HG03565 (cell line): ENCODE data around the gene VAV1.
"Not testable (repeated sequence)": the region's sequence is repeated elsewhere in the genome, so short reads cannot be mapped to it uniquely, and the experiment has no call there.

Source experiments
- ATAC-seq: cut with Tn5 transposase; IDR thresholded peaks from one replicate; pipeline ENCODE4 v1.9.1; 2021; ENCODE audit warnings: mild to moderate bottlenecking, moderate library complexity; ENCODE audit not compliant: unreplicated experiment

VAV1 gene

GRCh38 chr19:6811906-6812305, 39.4 kb downstream of the VAV1 start:
- ATAC-seq = no peak

DNA sequence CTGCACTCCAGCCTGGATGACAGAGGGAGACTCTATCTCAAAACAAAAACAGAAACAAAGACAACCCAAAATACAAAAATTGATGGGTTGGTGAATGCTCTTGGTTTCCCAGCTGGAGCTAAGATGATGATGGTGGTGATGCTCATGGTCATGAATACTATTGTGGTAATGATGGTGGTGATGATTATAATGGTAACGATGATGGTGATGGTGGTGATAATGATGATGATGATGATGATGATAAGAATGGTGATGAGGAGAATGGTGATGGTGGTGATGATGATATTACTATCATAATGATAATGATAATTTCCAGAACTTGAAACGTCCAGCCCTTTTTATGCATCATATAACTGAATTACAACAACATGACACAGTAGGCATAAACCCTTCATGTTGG, 40.1 kb downstream of the VAV1 start:
- no peak for ATAC-seq

DNA sequence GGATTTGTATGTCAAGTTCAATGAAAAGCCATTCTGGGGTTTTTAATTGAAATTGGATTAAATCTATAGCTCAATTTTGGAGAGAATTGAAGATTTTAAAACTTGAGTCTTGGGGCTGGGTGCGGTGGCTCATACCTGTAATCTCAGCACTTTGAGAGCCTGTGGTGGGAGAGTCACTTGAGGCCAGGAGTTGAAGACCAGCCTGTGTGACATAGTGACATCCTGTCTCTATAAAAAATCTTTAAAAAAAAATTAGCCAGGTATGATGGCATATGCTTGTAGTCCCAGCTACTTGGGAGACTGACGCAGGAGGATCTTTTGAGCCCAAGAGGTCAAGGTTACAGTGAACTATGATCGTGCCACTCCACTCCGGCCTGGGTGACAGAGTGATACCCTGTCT, 41.2 kb downstream of the VAV1 start:
- ATAC-seq = no peak

GRCh38 chr19:6817179-6817578, 44.7 kb downstream of the VAV1 start:
- no peak for ATAC-seq

DNA sequence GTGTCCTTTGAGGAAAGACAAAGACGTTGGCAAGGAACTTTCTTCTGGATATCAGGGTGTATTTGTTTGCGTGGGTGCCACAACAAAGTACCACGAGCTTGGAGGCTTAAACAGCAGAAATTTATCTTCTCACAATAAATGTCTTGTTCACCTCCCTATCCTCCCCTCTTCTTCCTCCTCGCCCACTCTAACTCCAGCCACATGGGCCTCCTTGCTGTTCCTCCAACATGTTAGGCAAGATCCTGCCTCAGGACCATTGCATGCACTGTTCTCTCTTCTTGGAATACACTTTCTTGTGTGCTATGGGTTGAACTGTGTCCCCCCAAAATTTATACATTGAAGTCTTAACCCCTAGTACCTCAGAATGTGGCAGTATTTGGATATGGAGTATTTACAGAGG, 45.7 kb downstream of the VAV1 start:
- ATAC-seq = no peak

DNA sequence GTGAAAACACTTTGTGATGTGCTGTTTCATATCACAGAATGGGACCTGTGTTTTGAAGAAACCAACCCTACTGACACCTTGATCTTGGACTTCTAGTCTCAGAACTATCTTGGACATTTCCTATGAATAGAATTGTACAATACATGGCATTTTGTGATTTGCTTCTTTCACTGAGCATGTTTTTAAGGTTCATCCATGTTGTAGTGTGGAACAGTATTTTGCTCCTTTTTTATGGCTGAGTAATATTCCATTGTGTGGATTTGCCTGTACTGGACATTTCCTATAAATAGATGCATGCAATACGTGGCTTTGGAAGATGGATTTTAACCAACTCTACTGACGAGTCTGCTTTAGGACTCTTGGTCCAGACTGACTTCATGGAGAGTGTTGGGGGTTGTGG, 46.8 kb downstream of the VAV1 start:
- ATAC-seq = no peak

DNA sequence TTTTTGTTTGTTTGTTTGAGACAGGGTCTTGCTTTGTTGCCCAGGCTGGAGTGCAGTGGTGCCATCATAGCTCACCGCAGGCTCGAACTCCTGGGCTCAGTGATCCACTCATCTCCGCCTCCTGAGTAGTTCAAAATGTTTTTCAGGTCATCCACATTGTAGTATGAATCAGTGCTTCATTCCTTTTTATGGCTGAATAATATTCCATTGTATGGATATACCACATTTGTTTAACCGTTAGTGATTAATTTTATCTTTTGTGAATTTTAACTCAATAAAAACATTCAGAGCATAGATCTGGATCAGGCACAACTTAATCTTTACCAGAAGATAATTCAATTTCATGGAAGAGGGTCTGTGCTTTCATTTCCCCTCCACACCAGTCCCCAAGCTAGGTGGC, 47.7 kb downstream of the VAV1 start:
- ATAC-seq = no peak

GRCh38 chr19:6821639-6822310, 49.3 kb downstream of the VAV1 start:
- no peak for ATAC-seq

DNA sequence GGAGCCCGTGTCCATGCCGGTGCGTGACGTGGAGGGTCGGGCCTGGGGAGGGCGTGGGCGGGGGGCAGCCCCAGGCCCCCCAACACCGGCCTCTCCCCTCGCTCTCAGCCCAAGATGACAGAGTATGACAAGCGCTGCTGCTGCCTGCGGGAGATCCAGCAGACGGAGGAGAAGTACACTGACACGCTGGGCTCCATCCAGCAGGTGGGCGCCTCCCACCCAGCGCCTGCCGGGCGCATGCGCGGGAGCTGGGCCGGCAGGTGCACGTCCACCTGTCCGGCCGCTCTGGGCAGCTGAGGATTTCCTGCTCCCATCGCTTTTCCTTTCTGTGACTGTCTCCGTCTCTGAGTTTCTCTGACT, 49.8 kb downstream of the VAV1 start:
- ATAC-seq = no peak

DNA sequence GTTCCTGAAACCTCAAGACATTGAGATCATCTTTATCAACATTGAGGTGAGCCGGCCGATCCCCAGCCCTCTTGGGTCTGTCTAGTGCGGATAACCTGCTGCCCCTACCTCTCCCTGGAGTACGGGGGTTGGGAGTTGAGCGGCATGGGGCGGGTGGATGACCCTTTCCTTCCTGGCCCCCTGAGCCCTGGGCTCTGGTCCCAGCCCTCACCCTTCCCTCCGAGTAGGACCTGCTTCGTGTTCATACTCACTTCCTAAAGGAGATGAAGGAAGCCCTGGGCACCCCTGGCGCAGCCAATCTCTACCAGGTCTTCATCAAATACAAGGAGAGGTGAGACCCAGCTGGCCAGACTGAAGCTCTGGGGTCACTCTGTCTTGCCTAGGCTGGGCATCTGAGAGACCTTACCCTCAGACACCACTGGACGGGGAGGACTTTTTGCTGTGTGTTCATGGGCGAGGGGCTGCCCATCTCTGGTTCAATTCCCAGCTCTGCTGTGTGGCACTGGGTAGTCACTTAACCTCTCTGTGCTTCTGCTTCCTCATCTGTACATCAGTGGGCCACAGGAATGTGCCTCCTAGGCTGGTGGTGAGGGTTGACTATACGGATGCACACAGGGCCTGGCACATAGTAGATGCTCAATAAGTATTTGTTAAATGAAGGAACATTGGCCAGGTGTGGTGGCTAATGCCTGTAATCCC, 52.7 kb downstream of the VAV1 start:
- ATAC-seq = no peak

DNA sequence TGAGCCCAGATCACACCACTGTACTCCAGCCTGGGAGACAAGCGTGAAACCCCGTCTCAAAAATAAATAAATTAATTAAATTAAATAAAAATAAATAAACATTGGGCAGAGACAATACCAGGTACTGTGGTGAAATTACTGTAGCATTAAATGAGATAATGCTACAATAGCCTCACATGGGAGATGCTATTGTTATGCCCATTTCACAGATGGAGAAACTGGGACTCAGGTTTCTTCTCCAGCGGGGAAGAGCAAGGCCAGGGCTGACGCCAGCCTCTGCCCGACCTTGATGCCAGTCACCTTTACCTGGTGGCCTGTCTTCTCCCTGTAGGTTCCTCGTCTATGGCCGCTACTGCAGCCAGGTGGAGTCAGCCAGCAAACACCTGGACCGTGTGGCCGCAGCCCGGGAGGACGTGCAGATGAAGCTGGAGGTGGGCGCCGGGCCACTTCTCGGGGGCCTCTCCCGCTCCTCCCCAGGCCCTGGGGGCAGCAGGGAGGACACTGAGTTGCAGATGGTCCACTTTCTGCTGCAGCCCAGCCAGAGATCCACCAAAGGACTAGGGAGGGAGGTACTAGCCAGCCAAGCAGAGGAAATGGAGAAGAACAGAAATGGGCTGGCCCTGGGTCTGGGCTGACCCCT, 53.9 kb downstream of the VAV1 start:
- no peak for ATAC-seq

DNA sequence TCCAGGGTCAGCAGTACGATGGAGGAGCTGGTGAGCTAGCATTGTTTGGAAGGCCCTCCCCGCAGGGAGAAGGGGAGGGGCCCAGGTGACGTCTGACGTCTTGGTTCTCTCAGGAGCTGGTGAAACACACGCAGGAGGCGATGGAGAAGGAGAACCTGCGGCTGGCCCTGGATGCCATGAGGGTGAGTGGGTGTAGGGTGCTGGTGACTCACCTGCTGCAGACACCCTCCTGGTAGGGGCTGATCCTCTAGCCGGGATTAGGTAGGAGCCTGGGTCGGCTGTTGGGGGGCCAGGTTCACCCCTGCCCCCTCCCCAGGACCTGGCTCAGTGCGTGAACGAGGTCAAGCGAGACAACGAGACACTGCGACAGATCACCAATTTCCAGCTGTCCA, 55.8 kb downstream of the VAV1 start:
- no peak for ATAC-seq

DNA sequence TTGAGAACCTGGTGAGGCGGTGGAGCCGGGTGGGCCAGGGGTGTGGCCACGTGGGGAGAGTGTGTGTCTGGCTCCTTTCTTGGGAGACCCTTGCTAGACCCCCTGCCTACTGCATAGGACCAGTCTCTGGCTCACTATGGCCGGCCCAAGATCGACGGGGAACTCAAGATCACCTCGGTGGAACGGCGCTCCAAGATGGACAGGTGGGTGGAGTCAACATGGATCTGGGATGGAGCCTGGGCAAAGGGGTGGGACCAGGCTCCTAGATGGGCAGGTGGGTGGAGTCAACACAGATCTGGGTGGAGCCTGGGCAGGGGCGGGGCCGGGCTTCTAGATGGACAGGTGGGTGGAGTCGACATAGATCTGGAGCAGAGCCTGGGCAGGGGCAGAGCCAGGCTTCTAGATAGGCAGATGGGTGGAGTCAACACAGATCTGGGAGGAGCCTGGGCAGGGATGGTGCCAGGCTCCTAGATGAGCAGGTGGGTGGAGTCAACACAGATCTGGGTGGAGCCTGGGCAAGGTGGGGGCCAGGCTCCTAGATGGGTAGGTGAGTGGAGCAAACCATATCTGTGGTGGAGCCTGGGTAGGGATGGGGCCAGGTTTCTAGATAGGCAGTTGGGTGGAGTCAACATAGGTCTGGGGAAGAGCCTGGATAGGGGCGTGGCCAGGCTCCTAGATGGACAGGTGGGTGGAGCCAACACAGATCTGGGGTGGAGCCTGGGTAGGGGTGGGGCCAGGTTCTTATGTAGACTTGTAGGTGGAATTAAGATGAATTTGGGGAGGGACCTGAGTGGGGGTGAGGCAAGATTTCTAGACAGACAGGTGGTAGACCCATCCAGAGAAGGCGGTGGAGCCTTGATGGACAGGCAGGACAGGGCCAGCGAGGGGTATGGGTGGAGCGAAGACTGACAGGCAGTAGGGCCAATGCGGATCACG, 56.5 kb downstream of the VAV1 start:
- ATAC-seq = no peak

GRCh38 chr19:6829829-6830228, 57.3 kb downstream of the VAV1 start:
- ATAC-seq = not testable (repeated sequence)

DNA sequence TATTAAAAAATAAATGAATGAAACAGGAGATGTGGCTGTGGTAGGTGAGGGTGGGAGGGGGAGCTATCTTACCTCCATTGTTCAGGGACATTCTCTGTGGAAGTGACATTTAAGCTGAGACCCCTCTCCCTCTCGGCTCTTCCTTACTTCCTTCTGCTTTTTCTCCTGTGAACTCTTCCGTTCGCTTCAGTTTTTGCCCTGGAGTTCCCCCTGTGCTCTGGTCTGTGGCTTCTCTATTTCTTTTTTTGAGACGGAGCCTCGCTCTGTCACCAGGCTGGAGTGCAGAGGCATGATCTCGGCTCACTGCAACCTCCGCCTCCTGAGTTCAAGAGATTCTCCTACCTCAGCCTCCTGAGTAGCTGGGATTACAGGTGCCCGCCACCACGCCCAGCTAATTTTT, 58.6 kb downstream of the VAV1 start:
- not testable (repeated sequence) for ATAC-seq

DNA sequence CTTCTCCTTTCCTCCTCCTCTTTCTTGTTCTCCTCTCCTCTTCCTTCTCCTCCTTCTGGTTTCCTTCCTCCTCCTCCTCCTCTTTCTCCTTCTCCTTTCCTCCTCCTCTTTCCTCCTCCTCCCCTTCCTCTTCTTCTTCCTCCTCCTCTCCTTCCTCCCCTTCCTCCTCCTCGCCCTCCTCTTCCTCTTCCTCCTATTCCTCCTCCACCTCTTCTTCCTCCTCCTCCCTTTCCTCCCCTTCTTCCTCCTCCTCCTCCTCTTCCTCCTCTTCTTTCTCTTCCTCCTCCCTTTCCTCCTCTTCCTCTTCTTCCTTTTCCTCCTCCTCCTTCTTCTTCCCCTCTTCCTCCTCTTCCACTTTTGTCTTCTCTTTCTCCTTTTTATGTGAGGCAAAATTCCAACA, 59.9 kb downstream of the VAV1 start:
- no peak for ATAC-seq

- no peak for ATAC-seq
Measured at GRCh38 chr19:6833166-6833790, 60.8 kb downstream of the VAV1 start.

DNA sequence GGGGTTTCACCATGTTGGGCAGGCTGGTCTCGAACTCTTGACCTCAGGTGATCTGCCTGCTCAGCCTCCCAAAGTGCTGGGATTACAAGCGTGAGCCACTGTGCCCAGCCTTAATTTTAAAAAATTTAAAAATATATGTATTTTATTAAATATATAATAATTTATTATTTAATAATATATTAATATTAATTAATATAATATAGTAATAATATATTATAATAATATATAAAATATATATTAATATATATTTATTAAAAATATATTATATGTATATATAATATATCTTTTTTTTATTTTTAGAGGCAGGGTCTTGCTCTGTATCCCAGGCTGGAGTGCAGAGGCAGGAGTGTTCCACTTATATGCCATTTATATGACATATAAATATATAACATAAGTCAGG, 61.9 kb downstream of the VAV1 start:
- no peak for ATAC-seq

DNA sequence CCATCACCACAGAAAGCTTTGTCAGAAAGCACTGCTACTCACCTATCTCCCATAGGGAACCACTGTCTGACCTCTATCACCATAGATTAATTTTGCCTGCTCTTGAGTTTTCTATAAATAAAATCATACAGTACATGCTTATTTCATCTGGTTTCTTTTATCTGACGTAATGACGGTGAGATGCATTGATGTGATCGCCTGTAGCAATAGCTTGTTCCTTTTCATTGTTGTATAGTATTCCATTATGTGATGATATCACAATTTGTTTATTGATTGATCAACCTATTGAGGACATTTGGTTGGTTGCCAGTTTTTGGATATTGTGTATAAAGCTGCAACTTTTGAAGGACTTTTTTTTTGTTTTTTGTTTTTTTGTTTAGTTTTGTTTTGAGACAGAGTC, 63.0 kb downstream of the VAV1 start:
- no peak for ATAC-seq

DNA sequence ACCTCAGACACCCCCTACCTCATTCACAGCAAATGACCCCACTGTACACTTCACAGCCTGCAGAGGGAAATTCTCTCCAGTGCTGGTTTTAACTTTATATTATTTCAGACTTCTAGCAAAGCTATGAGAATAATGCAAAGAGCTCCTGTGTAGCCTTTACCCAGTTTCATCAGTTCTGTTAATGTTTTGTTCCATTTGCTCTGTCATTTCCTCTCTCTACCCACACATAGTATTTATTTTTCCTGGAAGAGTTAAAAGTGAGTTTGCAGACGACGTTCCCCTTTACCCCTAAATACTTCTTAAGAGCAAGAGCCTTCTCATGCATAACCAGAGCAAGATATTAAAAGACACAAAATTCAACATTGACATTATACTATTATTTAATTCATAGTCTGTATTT, 65.0 kb downstream of the VAV1 start:
- ATAC-seq = no peak

- no peak for ATAC-seq
Measured at GRCh38 chr19:6838062-6838655, 65.7 kb downstream of the VAV1 start.
